ENCODE data around the gene MRPS25.

- TF ChIP-seq CTCF (IDR thresholded peaks at IDR 0.05) (peak; percentile 48 to 91 (median 76)), POLR2A (IDR thresholded peaks at IDR 0.05) (no peak)
Observed at GRCh38 chr3:15108082-15108545, 43.0 kb upstream of the MRPS25 start.
